PFSK-1 (cell line): ENCODE results near the gene VPREB1.

Source experiments
- POLR2AphosphoS5 ChIP-seq: IDR thresholded peaks from 2 replicates; pipeline ENCODE4 v1.6.1; 2012; ENCODE audit warnings: low read depth, mild to moderate bottlenecking, control low read depth, low read length, moderate library complexity
- REST ChIP-seq, 2 experiments: IDR thresholded peaks; 2 replicates each; pipeline versions ENCODE4 v1.6.1 to v1.8.0; 2011 to 2012; ENCODE audit warnings: low read depth in 2 of 2, low read length in 2 of 2, control low read depth in 1 of 2, inconsistent platforms in 1 of 2, mild to moderate bottlenecking in 1 of 2, moderate library complexity in 1 of 2; ENCODE audit not compliant: insufficient read depth in 1 of 2

- TF ChIP-seq POLR2AphosphoS5 (no peak), REST (IDR thresholded peaks at IDR 0.05; ENCODE audit: insufficient read depth in 1 of 2, low read depth in 2 of 2, low read length in 2 of 2) (no peak)
These were observed 2.1 kb upstream of the VPREB1 start for GRCh38 chr22:22242488-22242887.
